Trophoblast cell (in vitro differentiated cells and primary cell): ENCODE data around the gene ZIK1.
A peak's percentile ranks its signal among the peaks of the same experiment; 100 is the strongest.

Source experiments
- DNase-seq, 2 donors: peaks; one replicate each; pipeline ENCODE4 v3.0.0-alpha.2; 2016
- H2AFZ ChIP-seq: 2 replicates; pipeline ENCODE4 v1.6.1; 2013; ENCODE audit warnings: low read length, moderate library complexity, mild to moderate bottlenecking; ENCODE audit not compliant: insufficient read depth, poor library complexity
- H2AK5ac ChIP-seq: 2 replicates; pipeline ENCODE4 v1.6.1; 2013; ENCODE audit warnings: mild to moderate bottlenecking, low read length
- H2BK120ac ChIP-seq: 2 replicates; pipeline ENCODE4 v1.6.1; 2013; ENCODE audit warnings: low read length, mild to moderate bottlenecking, moderate library complexity; ENCODE audit not compliant: insufficient read depth, poor library complexity
- H2BK12ac ChIP-seq: 2 replicates; pipeline ENCODE4 v1.6.1; 2013; ENCODE audit warnings: mild to moderate bottlenecking, low read length, moderate library complexity
- H2BK5ac ChIP-seq: 2 replicates; pipeline ENCODE4 v1.6.1; 2013; ENCODE audit warnings: low read length, low read depth, moderate library complexity, mild to moderate bottlenecking; ENCODE audit not compliant: poor library complexity
- H3K14ac ChIP-seq: 2 replicates; pipeline ENCODE4 v1.6.1; 2013; ENCODE audit warnings: mild to moderate bottlenecking, low read length
- H3K18ac ChIP-seq: 2 replicates; pipeline ENCODE4 v1.6.1; 2013; ENCODE audit warnings: mild to moderate bottlenecking, low read length
- H3K23ac ChIP-seq: 2 replicates; pipeline ENCODE4 v1.6.1; 2013; ENCODE audit warnings: low read length
- H3K27ac ChIP-seq: 2 replicates; pipeline ENCODE4 v1.5.1; 2013; ENCODE audit warnings: low read depth, mild to moderate bottlenecking, inconsistent platforms, low read length, moderate library complexity
- H3K27me3 ChIP-seq: 2 replicates; pipeline ENCODE4 v1.6.1; 2013; ENCODE audit warnings: inconsistent platforms, mild to moderate bottlenecking, low read length, moderate library complexity; ENCODE audit not compliant: insufficient read depth
- H3K36me3 ChIP-seq, 2 experiments: 1 replicate in 1 of 2; 2 replicates in 1 of 2; pipeline ENCODE4 v1.6.1; 2013; ENCODE audit warnings: low read length in 2 of 2, mild to moderate bottlenecking in 2 of 2, moderate library complexity in 1 of 2; ENCODE audit not compliant: insufficient read depth in 2 of 2, control insufficient read depth in 1 of 2
- H3K4ac ChIP-seq: 2 replicates; pipeline ENCODE4 v1.6.1; 2013; ENCODE audit warnings: low read depth, mild to moderate bottlenecking, low read length, moderate library complexity
- H3K4me1 ChIP-seq, 2 experiments: 1 replicate in 1 of 2; 2 replicates in 1 of 2; pipeline ENCODE4 v1.6.1; 2013; ENCODE audit warnings: low read length in 2 of 2, mild to moderate bottlenecking in 2 of 2, moderate library complexity in 1 of 2; ENCODE audit not compliant: insufficient read depth in 2 of 2, control insufficient read depth in 1 of 2
- H3K4me2 ChIP-seq: 2 replicates; pipeline ENCODE4 v1.6.1; 2013; ENCODE audit warnings: inconsistent platforms, mild to moderate bottlenecking, low read length, moderate library complexity
- H3K4me3 ChIP-seq: 2 replicates; pipeline ENCODE4 v1.5.1; 2013; ENCODE audit warnings: mild to moderate bottlenecking, low read depth, low read length, inconsistent platforms
- H3K79me1 ChIP-seq: one replicate; pipeline ENCODE4 v1.6.1; 2013; ENCODE audit warnings: low read length
- H3K79me2 ChIP-seq: 2 replicates; pipeline ENCODE4 v1.6.1; 2013; ENCODE audit warnings: low read length, mild to moderate bottlenecking; ENCODE audit not compliant: control insufficient read depth, insufficient read depth, poor library complexity
- H3K9ac ChIP-seq: 2 replicates; pipeline ENCODE4 v1.6.1; 2013; ENCODE audit warnings: mild to moderate bottlenecking, low read length
- H3K9me3 ChIP-seq: 2 replicates; pipeline ENCODE4 v1.6.1; 2013; ENCODE audit warnings: low read depth, mild to moderate bottlenecking, control low read depth, inconsistent platforms, low read length; ENCODE audit not compliant: insufficient read depth
- H4K12ac ChIP-seq: 2 replicates; pipeline ENCODE4 v1.6.1; 2013; ENCODE audit warnings: low read depth, mild to moderate bottlenecking, low read length, moderate library complexity
- H4K8ac ChIP-seq: 2 replicates; pipeline ENCODE4 v1.6.1; 2013; ENCODE audit warnings: low read depth, mild to moderate bottlenecking, low read length, moderate library complexity
- H4K91ac ChIP-seq: one replicate; pipeline ENCODE4 v1.6.1; 2013; ENCODE audit warnings: low read depth, mild to moderate bottlenecking, low read length, moderate library complexity
- WGBS: extraction: QIAGEN DNeasy Blood & Tissue Kit; methylation state at CpG from one replicate; pipeline ENCODE4 v1.1.7; 2013; ENCODE audit warnings: missing lambda C conversion rate; ENCODE audit not compliant: insufficient read length, insufficient coverage; ENCODE audit errors: extremely low coverage; 5-methylcytosine and 5-hydroxymethylcytosine counted together

Gene ZIK1

GRCh38 chr19:57587529-57587928 lies 3.6 kb downstream of the ZIK1 start:
- H3K4ac ChIP-seq: no peak overlapping the region
- no peak overlapping the region for H2BK120ac ChIP-seq
- H3K27me3 ChIP-seq: no peaks in the 10 kb centered on the region
- H3K9me3 ChIP-seq: peaks cover 33% of the 10 kb centered on the region
- no peak overlapping the region for H3K9ac ChIP-seq
- H2AK5ac ChIP-seq: no peak overlapping the region
- H3K79me2 ChIP-seq: peaks cover 4% of the 10 kb centered on the region
- no peak overlapping the region for H3K23ac ChIP-seq
- H3K4me2 ChIP-seq: no peak overlapping the region
- no peak overlapping the region for H4K91ac ChIP-seq
- H4K8ac ChIP-seq: no peak overlapping the region
- no peak overlapping the region for H3K4me3 ChIP-seq
- DNase-seq: peak in 1 of 2 donors; percentile 9
- H3K79me1 ChIP-seq: peaks cover 6% of the 10 kb centered on the region
- H3K14ac ChIP-seq: no peak overlapping the region
- no peak overlapping the region for H2BK5ac ChIP-seq
- no peak overlapping the region for H4K12ac ChIP-seq
- no peak overlapping the region for H2AFZ ChIP-seq
- H3K27ac ChIP-seq: no peak overlapping the region
- H3K36me3 ChIP-seq: peaks cover 16 to 42% of the 10 kb centered on the region in 2 experiments
- H3K18ac ChIP-seq: no peak overlapping the region
- WGBS: no CpG with 5 or more reads among the region's 1 CpG
- H2BK12ac ChIP-seq: no peak overlapping the region
- peaks cover 11 to 13% of the 10 kb centered on the region in 2 experiments for H3K4me1 ChIP-seq

GRCh38 chr19:57599377-57599760 lies 15.4 kb downstream of the ZIK1 start:
- Histone ChIP-seq H3K4me3 (no peak overlapping the region), H3K9ac (no peak overlapping the region), H3K4me2 (peak overlapping the region; percentile 96), H3K9me3 (no peaks in the 10 kb centered on the region), H2BK12ac (no peak overlapping the region), H3K4ac (no peak overlapping the region), H2BK5ac (no peak overlapping the region), H3K18ac (no peak overlapping the region), H3K23ac (no peak overlapping the region), H3K36me3 (peaks cover 0 to 1% of the 10 kb centered on the region in 2 experiments), H4K12ac (no peak overlapping the region), H2BK120ac (no peak overlapping the region), H2AK5ac (no peak overlapping the region), H4K91ac (no peak overlapping the region), H3K79me2 (peaks cover 4% of the 10 kb centered on the region), H3K4me1 (peaks cover 5 to 10% of the 10 kb centered on the region in 2 experiments), H3K27ac (no peak overlapping the region), H3K14ac (no peak overlapping the region), H3K79me1 (no peaks in the 10 kb centered on the region), H2AFZ (no peak overlapping the region), H3K27me3 (no peaks in the 10 kb centered on the region), H4K8ac (peak overlapping the region; percentile 72)
- WGBS: no CpG with 5 or more reads among the region's 8 CpGs
- no peak for DNase-seq

- Histone ChIP-seq H3K23ac (no peak within 1 kb of the TSS), H3K79me1 (no peaks in the 10 kb centered on the region), H3K4me2 (peak within 1 kb of the TSS; percentile 96), H3K4me3 (peak within 1 kb of the TSS; percentile 91), H4K12ac (peak within 1 kb of the TSS; percentile 4), H3K27me3 (no peaks in the 10 kb centered on the region), H3K27ac (no peak within 1 kb of the TSS), H3K9ac (peak within 1 kb of the TSS; percentile 50), H2AFZ (peak within 1 kb of the TSS; percentile 77), H3K18ac (peak within 1 kb of the TSS; percentile 28), H3K9me3 (no peaks in the 10 kb centered on the region), H3K4me1 (peaks cover 5 to 10% of the 10 kb centered on the region in 2 experiments), H4K8ac (peak within 1 kb of the TSS; percentile 72), H3K4ac (no peak within 1 kb of the TSS), H2BK5ac (no peak within 1 kb of the TSS), H3K14ac (peak within 1 kb of the TSS; percentile 5), H2AK5ac (no peak within 1 kb of the TSS), H4K91ac (no peak within 1 kb of the TSS), H2BK120ac (no peak within 1 kb of the TSS), H3K79me2 (peaks cover 4% of the 10 kb centered on the region), H2BK12ac (no peak within 1 kb of the TSS), H3K36me3 (peaks cover 0 to 5% of the 10 kb centered on the region in 2 experiments)
- WGBS: no CpG with 5 or more reads among the region's 53 CpGs
- DNase-seq: peak; percentile 85 to 97
Observed at GRCh38 chr19:57599761-57600383, 15.9 kb downstream of the ZIK1 start, which contains the start of gene ZNF530. Gene ZNF530, plus strand, starts transcription at chr19:57599885. Its CDS starts 4,461 bp downstream, at chr19:57604346.

- no peak overlapping the region for H3K4me2 ChIP-seq
- no CpG with 5 or more reads among the region's 5 CpGs for WGBS
Observed at GRCh38 chr19:57606931-57607330, 23.0 kb downstream of the ZIK1 start.

More at GRCh38 chr19:57606931-57607330, 23.0 kb downstream of the ZIK1 start:
- no peaks in the 10 kb centered on the region for H3K9me3 ChIP-seq
- H3K23ac ChIP-seq: no peak overlapping the region
- no peak overlapping the region for H4K12ac ChIP-seq
- no peak overlapping the region for H3K27ac ChIP-seq
- H2BK5ac ChIP-seq: no peak overlapping the region
- H3K79me2 ChIP-seq: no peaks in the 10 kb centered on the region
- no peak overlapping the region for H4K91ac ChIP-seq
- no peak overlapping the region for H3K9ac ChIP-seq
- H3K18ac ChIP-seq: no peak overlapping the region
- H4K8ac ChIP-seq: no peak overlapping the region
- no peaks in the 10 kb centered on the region for H3K4me1 ChIP-seq
- no peaks in the 10 kb centered on the region for H3K79me1 ChIP-seq
- no peak overlapping the region for H2AK5ac ChIP-seq
- DNase-seq: peak in 1 of 2 donors; percentile 3
- peaks cover 2 to 23% of the 10 kb centered on the region in 2 experiments for H3K36me3 ChIP-seq
- H2BK12ac ChIP-seq: no peak overlapping the region
- no peak overlapping the region for H3K4me3 ChIP-seq
- H2AFZ ChIP-seq: no peak overlapping the region
- H3K4ac ChIP-seq: no peak overlapping the region
- no peak overlapping the region for H2BK120ac ChIP-seq
- no peak overlapping the region for H3K14ac ChIP-seq
- H3K27me3 ChIP-seq: no peaks in the 10 kb centered on the region
